ENCODE results near the gene EPHA4. TPM values are rescaled to one million over a fixed set of nuclear protein-coding genes. Genes with fewer than 3 reads are reported as not detected.

The EPHA4 gene
- polyA plus RNA-seq, 1 of the 3 experiments (the other 2 are of a cell fraction) = 0.90 TPM

DNA sequence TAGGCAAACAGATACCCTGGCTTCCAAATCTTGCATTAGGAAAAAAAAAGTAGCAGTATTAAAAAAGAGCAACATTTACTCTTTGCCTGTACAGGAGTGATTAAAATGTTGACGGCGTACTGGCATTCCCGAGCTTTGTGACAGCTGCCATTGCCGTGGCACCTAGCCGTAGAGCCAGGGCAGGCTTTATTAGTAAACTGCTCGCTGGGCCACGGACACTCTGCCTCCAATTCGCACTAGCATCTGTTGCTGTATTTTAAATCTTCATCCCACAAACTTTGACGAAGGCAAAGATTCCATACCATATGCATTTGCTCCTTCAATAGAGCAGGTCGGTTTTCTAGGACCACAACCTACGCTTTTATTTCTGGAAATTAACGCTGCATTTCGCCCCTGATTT is 44.5 kb upstream of the EPHA4 start:
- no peak overlapping the region for H3K9ac ChIP-seq
- DNase-seq = no peak

More for the DNA sequence above, 44.5 kb upstream of the EPHA4 start:
- no peak overlapping the region for H3K4me3 ChIP-seq (ENCODE audit: low read depth in 2 of 2, low read length in 1 of 2)
- TF ChIP-seq SIN3A (IDR thresholded peaks at IDR 0.05; ENCODE audit: borderline replicate concordance, low read depth, low read length) = no peak
- TF ChIP-seq, protein P1, sequence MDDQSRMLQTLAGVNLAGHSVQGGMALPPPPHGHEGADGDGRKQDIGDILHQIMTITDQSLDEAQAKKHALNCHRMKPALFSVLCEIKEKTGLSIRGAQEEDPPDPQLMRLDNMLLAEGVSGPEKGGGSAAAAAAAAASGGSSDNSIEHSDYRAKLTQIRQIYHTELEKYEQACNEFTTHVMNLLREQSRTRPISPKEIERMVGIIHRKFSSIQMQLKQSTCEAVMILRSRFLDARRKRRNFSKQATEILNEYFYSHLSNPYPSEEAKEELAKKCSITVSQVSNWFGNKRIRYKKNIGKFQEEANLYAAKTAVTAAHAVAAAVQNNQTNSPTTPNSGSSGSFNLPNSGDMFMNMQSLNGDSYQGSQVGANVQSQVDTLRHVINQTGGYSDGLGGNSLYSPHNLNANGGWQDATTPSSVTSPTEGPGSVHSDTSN (IDR thresholded peaks at IDR 0.05) = no peak
- TF ChIP-seq, protein P2, sequence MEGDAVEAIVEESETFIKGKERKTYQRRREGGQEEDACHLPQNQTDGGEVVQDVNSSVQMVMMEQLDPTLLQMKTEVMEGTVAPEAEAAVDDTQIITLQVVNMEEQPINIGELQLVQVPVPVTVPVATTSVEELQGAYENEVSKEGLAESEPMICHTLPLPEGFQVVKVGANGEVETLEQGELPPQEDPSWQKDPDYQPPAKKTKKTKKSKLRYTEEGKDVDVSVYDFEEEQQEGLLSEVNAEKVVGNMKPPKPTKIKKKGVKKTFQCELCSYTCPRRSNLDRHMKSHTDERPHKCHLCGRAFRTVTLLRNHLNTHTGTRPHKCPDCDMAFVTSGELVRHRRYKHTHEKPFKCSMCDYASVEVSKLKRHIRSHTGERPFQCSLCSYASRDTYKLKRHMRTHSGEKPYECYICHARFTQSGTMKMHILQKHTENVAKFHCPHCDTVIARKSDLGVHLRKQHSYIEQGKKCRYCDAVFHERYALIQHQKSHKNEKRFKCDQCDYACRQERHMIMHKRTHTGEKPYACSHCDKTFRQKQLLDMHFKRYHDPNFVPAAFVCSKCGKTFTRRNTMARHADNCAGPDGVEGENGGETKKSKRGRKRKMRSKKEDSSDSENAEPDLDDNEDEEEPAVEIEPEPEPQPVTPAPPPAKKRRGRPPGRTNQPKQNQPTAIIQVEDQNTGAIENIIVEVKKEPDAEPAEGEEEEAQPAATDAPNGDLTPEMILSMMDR (IDR thresholded peaks at IDR 0.05) = no peak
- TF ChIP-seq, protein P3, sequence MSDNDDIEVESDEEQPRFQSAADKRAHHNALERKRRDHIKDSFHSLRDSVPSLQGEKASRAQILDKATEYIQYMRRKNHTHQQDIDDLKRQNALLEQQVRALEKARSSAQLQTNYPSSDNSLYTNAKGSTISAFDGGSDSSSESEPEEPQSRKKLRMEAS (IDR thresholded peaks at IDR 0.05; ENCODE audit: low read depth) = no peak
- no peak for TF ChIP-seq TEAD4 (IDR thresholded peaks at IDR 0.05; ENCODE audit: borderline replicate concordance, insufficient read depth)
- TF ChIP-seq RXRA (IDR thresholded peaks at IDR 0.05; ENCODE audit: borderline replicate concordance, low read depth) = no peak
- no peak for TF ChIP-seq SMC3 (IDR thresholded peaks at IDR 0.05; ENCODE audit: low read depth, low read length)
- no peak for TF ChIP-seq GABPA (IDR thresholded peaks at IDR 0.05; ENCODE audit: low read depth)
- no peak for TF ChIP-seq TCF12 (IDR thresholded peaks at IDR 0.05)
- TF ChIP-seq, protein P4, sequence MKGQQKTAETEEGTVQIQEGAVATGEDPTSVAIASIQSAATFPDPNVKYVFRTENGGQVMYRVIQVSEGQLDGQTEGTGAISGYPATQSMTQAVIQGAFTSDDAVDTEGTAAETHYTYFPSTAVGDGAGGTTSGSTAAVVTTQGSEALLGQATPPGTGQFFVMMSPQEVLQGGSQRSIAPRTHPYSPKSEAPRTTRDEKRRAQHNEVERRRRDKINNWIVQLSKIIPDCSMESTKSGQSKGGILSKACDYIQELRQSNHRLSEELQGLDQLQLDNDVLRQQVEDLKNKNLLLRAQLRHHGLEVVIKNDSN (IDR thresholded peaks at IDR 0.05; ENCODE audit: borderline replicate concordance, low read depth) = no peak
- no peak for TF ChIP-seq MEF2A (IDR thresholded peaks at IDR 0.05; ENCODE audit: borderline replicate concordance, low read depth)
- TF ChIP-seq YY1 (IDR thresholded peaks at IDR 0.05; ENCODE audit: low read depth) = no peak
- no peak for TF ChIP-seq POLR2AphosphoS5 (IDR thresholded peaks at IDR 0.05; ENCODE audit: low read depth, low read length)
- TF ChIP-seq JUND (IDR thresholded peaks at IDR 0.05) = no peak
- TF ChIP-seq ELF1 (IDR thresholded peaks at IDR 0.05) = no peak
- TF ChIP-seq, protein P5, sequence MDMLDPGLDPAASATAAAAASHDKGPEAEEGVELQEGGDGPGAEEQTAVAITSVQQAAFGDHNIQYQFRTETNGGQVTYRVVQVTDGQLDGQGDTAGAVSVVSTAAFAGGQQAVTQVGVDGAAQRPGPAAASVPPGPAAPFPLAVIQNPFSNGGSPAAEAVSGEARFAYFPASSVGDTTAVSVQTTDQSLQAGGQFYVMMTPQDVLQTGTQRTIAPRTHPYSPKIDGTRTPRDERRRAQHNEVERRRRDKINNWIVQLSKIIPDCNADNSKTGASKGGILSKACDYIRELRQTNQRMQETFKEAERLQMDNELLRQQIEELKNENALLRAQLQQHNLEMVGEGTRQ (IDR thresholded peaks at IDR 0.05; ENCODE audit: borderline replicate concordance, low read depth, low read length) = no peak
- H2AFZ ChIP-seq (ENCODE audit: low read depth) = no peak overlapping the region
- H3K4me2 ChIP-seq = no peak overlapping the region
- CTCF ChIA-PET = no interaction called here
- POLR2A ChIA-PET = no interaction called here
- H3K79me2 ChIP-seq (ENCODE audit: insufficient read depth) = no peaks in the 10 kb centered on the region
- no peaks in the 10 kb centered on the region for H3K36me3 ChIP-seq (replicated peaks in 1 of 2; ENCODE audit: control insufficient read depth in 1 of 2, insufficient read depth in 2 of 2, low read length in 1 of 2)
- H3K27ac ChIP-seq (ENCODE audit: low read depth in 2 of 2, low read length in 1 of 2) = no peak overlapping the region
- no peaks in the 10 kb centered on the region for H3K4me1 ChIP-seq (ENCODE audit: control insufficient read depth in 1 of 2, insufficient read depth in 2 of 2, low read depth in 1 of 2, low read length in 1 of 2)
- no peaks in the 10 kb centered on the region for H3K27me3 ChIP-seq (ENCODE audit: insufficient read depth)
- no peaks in the 10 kb centered on the region for H4K20me1 ChIP-seq (ENCODE audit: insufficient read depth)
- H3K9me3 ChIP-seq = no peaks in the 10 kb centered on the region
- 26% methylated on average over 13 of the region's 13 CpGs for WGBS (ENCODE audit: low lambda C conversion rate)
- H3K9me2 ChIP-seq = no peaks in the 10 kb centered on the region
- no peaks in the 10 kb centered on the region for H3F3A ChIP-seq (replicated peaks; ENCODE audit: insufficient read depth)
